Body of pancreas (tissue), 4 donors: ENCODE measurements around the gene CPSF2. TPM values are rescaled to one million over a fixed set of nuclear protein-coding genes. Genes with fewer than 3 reads are reported as not detected.

Experiments
- ATAC-seq: fragments of 150-250 bp; one replicate; pipeline ENCODE4 v1.9.1; 2016
- DNase-seq, 4 donors: peaks; one replicate each; pipeline ENCODE4 v3.0.0-alpha.2; 2019
- H3K27ac ChIP-seq, 4 donors: fragments of 200-600 bp; sonication (generic); 1 replicate in 3 of 4; 2 replicates in 1 of 4; pipeline versions ENCODE4 v1.5.1 to v1.6.1; 2016 to 2019; ENCODE audit warnings: mild to moderate bottlenecking in 1 of 4, mixed read lengths in 1 of 4, moderate library complexity in 1 of 4
- H3K27me3 ChIP-seq, 2 donors: fragments of 200-600 bp; sonication (generic); one replicate each; pipeline ENCODE4 v1.6.0; 2016; ENCODE audit warnings: mild to moderate bottlenecking in 1 of 2
- H3K36me3 ChIP-seq, 2 donors: fragments of 200-600 bp; sonication (generic); replicated peaks in 1 of 2; 2 replicates each; pipeline ENCODE4 v1.5.1; 2016; ENCODE audit warnings: low read depth in 2 of 2; ENCODE audit not compliant: insufficient read depth in 1 of 2
- H3K4me1 ChIP-seq: fragments of 200-600 bp; sonication (generic); one replicate; pipeline ENCODE4 v1.6.0; 2016
- H3K4me3 ChIP-seq, 2 donors: fragments of 200-600 bp; sonication (generic); 1 replicate in 1 of 2; 2 replicates in 1 of 2; pipeline ENCODE4 v1.5.1; 2016 to 2019
- H3K9me3 ChIP-seq, 3 donors: fragments of 200-600 bp; sonication (generic); 1 replicate in 2 of 3; 2 replicates in 1 of 3; pipeline ENCODE4 v1.5.1; 2016
- POLR2A ChIP-seq, 3 donors: fragments of 450-650 bp; IDR thresholded peaks; one replicate each; pipeline ENCODE4 v1.6.1; 2016; ENCODE audit warnings: antibody characterized with exemption in 3 of 3, mild to moderate bottlenecking in 2 of 3
- WGBS, 2 donors: methylation state at CpG; one replicate each; pipeline ENCODE4 v1.1.5; 2017; 5-methylcytosine and 5-hydroxymethylcytosine counted together
- intact Hi-C: fragments of 100-400 bp; cut with DNase I; formaldehyde crosslinking; loops from one replicate; pipeline ENCODE4 v1.15.1; 2023
- total RNA-seq, 2 donors: library from RNA; depleted of rRNA; stranded (reverse); fragments of >200 nt; gene quantifications; one replicate each; pipeline ENCODE4 v1.1.0, GENCODE V29; 2016
- TF ChIP-seq, protein P1 (sequence below), 7 experiments: fragments of 450-650 bp in 4 of 7; fragments of 200-600 bp in 3 of 7; sonication (generic) in 3 of 7; IDR thresholded peaks; one replicate each; pipeline ENCODE4 v1.5.1; 2016 to 2019; ENCODE audit warnings: antibody characterized with exemption in 7 of 7

CPSF2 gene
- 10 to 100 TPM in 1 of 2 donors, 1 to 10 TPM in 1; 7.8 to 19.1 TPM for total RNA-seq

DNA sequence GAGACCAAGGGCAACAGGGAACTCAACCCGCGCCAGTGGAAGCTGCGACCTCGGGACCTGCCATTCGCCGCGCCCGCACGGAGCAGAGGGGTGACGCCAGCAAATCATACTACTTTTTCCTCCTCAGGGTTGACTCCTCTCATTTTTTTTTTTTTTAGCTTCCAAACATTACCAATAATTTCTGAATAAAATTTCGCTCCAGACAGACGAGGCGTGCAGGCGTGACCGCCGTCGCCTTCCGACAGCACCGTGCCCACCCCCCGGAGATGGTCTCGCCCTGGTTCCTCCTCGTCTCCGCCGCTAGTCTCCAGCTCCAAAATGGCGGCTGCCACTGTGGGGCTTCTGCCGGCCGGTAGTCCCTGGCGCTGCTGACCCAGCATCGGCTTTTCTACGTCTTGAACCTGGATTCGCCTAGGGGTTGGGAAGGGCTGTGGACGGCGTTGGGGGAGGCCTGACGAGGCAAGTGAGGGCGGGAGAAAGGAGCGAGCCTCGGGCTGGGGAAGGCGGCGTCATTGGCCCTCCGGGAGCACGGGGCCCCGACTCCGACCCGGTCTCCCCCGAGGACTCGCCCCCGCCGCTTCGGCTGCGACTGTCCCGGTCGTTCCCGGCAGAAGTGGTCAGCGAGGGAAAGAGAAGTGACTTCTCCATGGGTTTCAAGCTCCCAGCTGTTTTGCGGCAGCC is at the start of gene CPSF2, which contains the start of gene NDUFB1:
Gene CPSF2 (plus strand): TSS at position 300 of the 681 bp plus-strand sequence. CDS start 9,016 bp downstream, outside the sequence.
Gene NDUFB1 (minus strand): TSS at position 37 of the 681 bp plus-strand sequence. CDS start 4,069 bp downstream, outside the sequence.
- H3K9me3 ChIP-seq, result no peaks in the 10 kb centered on the region
- WGBS, 2 donors, result 0% methylated on average over 19 to 55 of the region's 55 CpGs
- peak within 1 kb of the TSS; percentile 76 to 93 (median 90) for H3K27ac ChIP-seq
- no peaks in the 10 kb centered on the region for H3K27me3 ChIP-seq
- ATAC-seq (peak; percentile 91), DNase-seq (peak; percentile 77 to 86 (median 82))
- H3K4me1 ChIP-seq, result peaks cover 43% of the 10 kb centered on the region
- H3K4me3 ChIP-seq, result peak within 1 kb of the TSS; percentile 49 to 78
- H3K36me3 ChIP-seq, result peaks cover 0 to 3% of the 10 kb centered on the region in 2 donors
- TF ChIP-seq POLR2A (IDR thresholded peaks at IDR 0.05), result peak; percentile 62 to 92 (median 88)
- TF ChIP-seq, protein P1, sequence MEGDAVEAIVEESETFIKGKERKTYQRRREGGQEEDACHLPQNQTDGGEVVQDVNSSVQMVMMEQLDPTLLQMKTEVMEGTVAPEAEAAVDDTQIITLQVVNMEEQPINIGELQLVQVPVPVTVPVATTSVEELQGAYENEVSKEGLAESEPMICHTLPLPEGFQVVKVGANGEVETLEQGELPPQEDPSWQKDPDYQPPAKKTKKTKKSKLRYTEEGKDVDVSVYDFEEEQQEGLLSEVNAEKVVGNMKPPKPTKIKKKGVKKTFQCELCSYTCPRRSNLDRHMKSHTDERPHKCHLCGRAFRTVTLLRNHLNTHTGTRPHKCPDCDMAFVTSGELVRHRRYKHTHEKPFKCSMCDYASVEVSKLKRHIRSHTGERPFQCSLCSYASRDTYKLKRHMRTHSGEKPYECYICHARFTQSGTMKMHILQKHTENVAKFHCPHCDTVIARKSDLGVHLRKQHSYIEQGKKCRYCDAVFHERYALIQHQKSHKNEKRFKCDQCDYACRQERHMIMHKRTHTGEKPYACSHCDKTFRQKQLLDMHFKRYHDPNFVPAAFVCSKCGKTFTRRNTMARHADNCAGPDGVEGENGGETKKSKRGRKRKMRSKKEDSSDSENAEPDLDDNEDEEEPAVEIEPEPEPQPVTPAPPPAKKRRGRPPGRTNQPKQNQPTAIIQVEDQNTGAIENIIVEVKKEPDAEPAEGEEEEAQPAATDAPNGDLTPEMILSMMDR (IDR thresholded peaks at IDR 0.05), result peak in 2 of 7 experiments; percentile 16 to 39
- intact Hi-C loops, result no loop called here

DNA sequence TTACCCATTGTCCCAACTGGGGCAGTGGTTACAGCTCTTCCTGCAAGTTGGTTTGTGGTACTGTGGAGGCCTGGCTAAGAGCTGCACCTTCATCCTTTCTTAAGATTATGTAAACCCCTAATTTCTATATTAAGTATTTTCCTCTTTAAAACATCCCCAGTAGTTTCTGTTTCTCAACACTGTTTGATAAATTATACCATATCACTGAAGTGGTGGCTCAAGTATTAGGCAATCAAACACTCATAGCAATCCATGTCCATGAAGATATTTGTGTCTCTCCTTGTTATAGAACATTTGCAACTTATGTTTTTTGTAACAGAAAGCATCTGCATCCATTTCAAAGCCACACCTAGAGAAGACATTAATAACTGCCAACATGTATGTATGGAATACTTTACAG is 47.2 kb upstream of the CPSF2 start:
- TF ChIP-seq, protein P1 (IDR thresholded peaks at IDR 0.05), result no peak
- no peak for TF ChIP-seq POLR2A (IDR thresholded peaks at IDR 0.05)
- no peak for DNase-seq
- Histone ChIP-seq H3K36me3 (peaks cover 5 to 8% of the 10 kb centered on the region in 2 donors), H3K4me3 (no peak overlapping the region), H3K27me3 (no peaks in the 10 kb centered on the region), H3K27ac (no peak overlapping the region), H3K9me3 (no peaks in the 10 kb centered on the region), H3K4me1 (no peaks in the 10 kb centered on the region)
- intact Hi-C loops, result no loop called here
- ATAC-seq, result no peak

DNA sequence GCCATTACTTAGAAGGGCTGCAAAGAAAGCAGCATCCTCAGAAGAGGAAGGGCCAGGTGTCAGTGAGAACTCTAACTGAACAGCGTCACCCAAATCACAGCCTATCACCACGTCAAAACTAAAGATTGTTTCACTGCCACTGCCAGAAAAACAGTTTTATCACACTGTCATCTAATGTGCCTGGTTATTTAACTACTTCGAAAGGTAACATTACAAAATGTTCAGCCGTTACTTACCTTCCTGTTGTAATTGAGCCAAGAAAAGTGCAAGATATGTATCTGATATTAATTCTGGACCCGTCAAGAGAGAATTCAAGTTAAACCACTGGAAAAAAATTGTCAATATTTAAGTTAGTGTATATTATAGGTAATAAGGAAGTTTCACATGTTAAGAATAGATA is 33.3 kb upstream of the CPSF2 start:
- H3K27me3 ChIP-seq, result no peaks in the 10 kb centered on the region
- H3K4me3 ChIP-seq, result no peak overlapping the region
- no peak overlapping the region for H3K27ac ChIP-seq
- no peak for TF ChIP-seq POLR2A (IDR thresholded peaks at IDR 0.05)
- TF ChIP-seq, protein P1 (IDR thresholded peaks at IDR 0.05), result no peak
- no peaks in the 10 kb centered on the region for H3K4me1 ChIP-seq
- intact Hi-C loops, result no loop called here
- 63 to 66% methylated on average over 5 of the region's 5 CpGs for WGBS, 2 donors
- DNase-seq (no peak), ATAC-seq (no peak)
- H3K36me3 ChIP-seq, result peaks cover 0 to 2% of the 10 kb centered on the region in 2 donors
- no peaks in the 10 kb centered on the region for H3K9me3 ChIP-seq

DNA sequence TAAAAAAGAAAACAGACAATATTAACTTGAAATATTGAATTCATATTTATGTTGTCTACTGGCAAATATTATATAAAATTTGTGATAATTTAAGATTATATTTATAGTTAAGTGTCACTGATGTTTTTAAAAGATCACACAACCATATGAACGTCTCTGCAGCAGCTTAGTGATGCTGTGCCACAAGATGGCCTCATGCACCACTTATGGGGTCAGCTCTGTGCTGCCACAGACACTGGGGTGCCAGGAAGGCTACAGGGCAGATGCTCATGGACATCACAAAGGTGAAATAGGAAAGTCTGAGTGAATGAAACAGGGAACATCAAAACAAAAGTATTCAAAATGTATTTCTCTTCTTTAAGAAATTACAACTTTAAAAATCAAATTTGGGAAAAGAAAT is 28.4 kb upstream of the CPSF2 start:
- no peaks in the 10 kb centered on the region for H3K9me3 ChIP-seq
- 59 to 68% methylated on average over 1 of the region's 1 CpG for WGBS, 2 donors
- peaks cover 0 to 3% of the 10 kb centered on the region in 2 donors for H3K36me3 ChIP-seq
- no peak overlapping the region for H3K4me3 ChIP-seq
- no peak for TF ChIP-seq POLR2A (IDR thresholded peaks at IDR 0.05)
- TF ChIP-seq, protein P1 (IDR thresholded peaks at IDR 0.05), result no peak
- no peaks in the 10 kb centered on the region for H3K4me1 ChIP-seq
- H3K27ac ChIP-seq, result no peak overlapping the region
- DNase-seq, result no peak
- H3K27me3 ChIP-seq, result no peaks in the 10 kb centered on the region
- intact Hi-C loops, result no loop called here
- no peak for ATAC-seq

DNA sequence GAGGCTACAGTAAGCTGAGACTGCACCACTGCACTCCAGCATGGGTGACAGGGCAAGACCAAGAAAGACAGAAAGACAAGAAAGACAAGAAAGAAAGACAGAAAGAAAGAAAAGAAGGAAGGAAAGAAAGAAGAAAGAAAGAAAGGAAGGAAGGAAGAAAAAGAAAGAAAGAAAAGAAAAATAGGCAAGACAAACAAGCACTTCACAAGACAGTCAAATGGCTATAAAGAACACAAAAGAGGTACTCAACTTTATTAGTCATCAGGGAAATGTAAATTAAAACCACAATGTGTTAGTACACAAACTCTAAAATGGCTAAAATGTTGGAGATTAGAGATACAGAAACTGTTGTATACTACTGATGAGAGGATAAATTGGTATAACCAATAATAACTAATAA is 22.0 kb upstream of the CPSF2 start:
- peaks cover 8% of the 10 kb centered on the region for H3K4me1 ChIP-seq
- H3K4me3 ChIP-seq, result no peak overlapping the region
- H3K27me3 ChIP-seq, result no peaks in the 10 kb centered on the region
- H3K27ac ChIP-seq, result no peak overlapping the region
- H3K36me3 ChIP-seq, result peaks cover 0 to 3% of the 10 kb centered on the region in 2 donors
- no peak for TF ChIP-seq POLR2A (IDR thresholded peaks at IDR 0.05)
- TF ChIP-seq, protein P1 (IDR thresholded peaks at IDR 0.05), result no peak
- H3K9me3 ChIP-seq, result no peaks in the 10 kb centered on the region
- intact Hi-C loops, result no loop called here
- no peak for ATAC-seq
- no peak for DNase-seq
